Measurements from ENCODE around the gene RPRD1B.

DNA sequence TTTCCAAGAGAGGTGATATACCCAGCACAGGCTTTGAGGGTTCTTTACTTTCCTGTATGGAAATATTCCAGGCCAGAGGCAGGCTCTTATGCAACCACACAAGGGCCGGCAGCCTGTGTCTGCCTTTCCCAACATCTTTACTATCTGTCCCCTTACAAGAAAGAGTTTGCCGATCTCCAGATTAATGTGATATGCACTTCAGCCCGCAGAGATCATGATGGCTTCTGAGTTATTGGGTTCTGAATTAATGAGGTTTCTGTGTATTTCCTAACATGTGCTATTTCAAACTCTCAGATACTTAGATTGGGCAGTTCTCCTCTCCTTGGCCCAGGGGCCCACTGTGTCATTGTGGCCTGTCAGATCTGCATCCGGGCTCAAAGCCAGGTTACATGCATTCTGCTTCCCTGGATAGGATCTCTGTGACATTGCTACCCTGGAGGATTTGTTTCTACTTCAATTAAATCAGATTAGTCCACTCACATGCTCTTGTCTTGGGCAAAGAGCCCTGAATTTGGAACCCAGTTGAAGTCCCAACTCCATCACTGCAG lies 75.0 kb downstream of the RPRD1B start:
- TF ChIP-seq, protein P1, sequence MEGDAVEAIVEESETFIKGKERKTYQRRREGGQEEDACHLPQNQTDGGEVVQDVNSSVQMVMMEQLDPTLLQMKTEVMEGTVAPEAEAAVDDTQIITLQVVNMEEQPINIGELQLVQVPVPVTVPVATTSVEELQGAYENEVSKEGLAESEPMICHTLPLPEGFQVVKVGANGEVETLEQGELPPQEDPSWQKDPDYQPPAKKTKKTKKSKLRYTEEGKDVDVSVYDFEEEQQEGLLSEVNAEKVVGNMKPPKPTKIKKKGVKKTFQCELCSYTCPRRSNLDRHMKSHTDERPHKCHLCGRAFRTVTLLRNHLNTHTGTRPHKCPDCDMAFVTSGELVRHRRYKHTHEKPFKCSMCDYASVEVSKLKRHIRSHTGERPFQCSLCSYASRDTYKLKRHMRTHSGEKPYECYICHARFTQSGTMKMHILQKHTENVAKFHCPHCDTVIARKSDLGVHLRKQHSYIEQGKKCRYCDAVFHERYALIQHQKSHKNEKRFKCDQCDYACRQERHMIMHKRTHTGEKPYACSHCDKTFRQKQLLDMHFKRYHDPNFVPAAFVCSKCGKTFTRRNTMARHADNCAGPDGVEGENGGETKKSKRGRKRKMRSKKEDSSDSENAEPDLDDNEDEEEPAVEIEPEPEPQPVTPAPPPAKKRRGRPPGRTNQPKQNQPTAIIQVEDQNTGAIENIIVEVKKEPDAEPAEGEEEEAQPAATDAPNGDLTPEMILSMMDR (conservative IDR thresholded peaks at IDR 0.05) = no peak
- no peak for TF ChIP-seq EZH2 (IDR thresholded peaks at IDR 0.05; ENCODE audit: low read depth)

Measured in PC-9 (cell line).